ENCODE data around the gene C4orf36.
A peak's percentile ranks its signal among the peaks of the same experiment; 100 is the strongest.

Gene C4orf36

GRCh38 chr4:86891762-86892635 lies at the start of gene C4orf36:
C4orf36 (minus strand) TSS chr4:86892422; CDS start chr4:86891520, 902 bp downstream.
- Mint-ChIP-seq H3K4me1 (peaks cover 10% of the 10 kb centered on the region), H3K27ac (peak within 1 kb of the TSS; percentile 46), H3K4me3 (peak within 1 kb of the TSS; percentile 79), H3K9me3 (no peaks in the 10 kb centered on the region), H3K36me3 (ENCODE audit: low read depth) (no peaks in the 10 kb centered on the region), H3K27me3 (peaks cover 30% of the 10 kb centered on the region)
- peak; percentile 71 for ATAC-seq
- DNase-seq = peak; percentile 39

- H3K36me3 Mint-ChIP-seq (ENCODE audit: low read depth) = no peaks in the 10 kb centered on the region
- H3K4me3 Mint-ChIP-seq = no peak overlapping the region
- ATAC-seq = no peak
- H3K27me3 Mint-ChIP-seq = no peaks in the 10 kb centered on the region
- H3K4me1 Mint-ChIP-seq = peaks cover 79% of the 10 kb centered on the region
- no peak for DNase-seq
- H3K9me3 Mint-ChIP-seq = no peaks in the 10 kb centered on the region
- peak overlapping the region; percentile 88 for H3K27ac Mint-ChIP-seq
Observed at GRCh38 chr4:86940920-86941460, 48.8 kb upstream of the C4orf36 start.

DNA sequence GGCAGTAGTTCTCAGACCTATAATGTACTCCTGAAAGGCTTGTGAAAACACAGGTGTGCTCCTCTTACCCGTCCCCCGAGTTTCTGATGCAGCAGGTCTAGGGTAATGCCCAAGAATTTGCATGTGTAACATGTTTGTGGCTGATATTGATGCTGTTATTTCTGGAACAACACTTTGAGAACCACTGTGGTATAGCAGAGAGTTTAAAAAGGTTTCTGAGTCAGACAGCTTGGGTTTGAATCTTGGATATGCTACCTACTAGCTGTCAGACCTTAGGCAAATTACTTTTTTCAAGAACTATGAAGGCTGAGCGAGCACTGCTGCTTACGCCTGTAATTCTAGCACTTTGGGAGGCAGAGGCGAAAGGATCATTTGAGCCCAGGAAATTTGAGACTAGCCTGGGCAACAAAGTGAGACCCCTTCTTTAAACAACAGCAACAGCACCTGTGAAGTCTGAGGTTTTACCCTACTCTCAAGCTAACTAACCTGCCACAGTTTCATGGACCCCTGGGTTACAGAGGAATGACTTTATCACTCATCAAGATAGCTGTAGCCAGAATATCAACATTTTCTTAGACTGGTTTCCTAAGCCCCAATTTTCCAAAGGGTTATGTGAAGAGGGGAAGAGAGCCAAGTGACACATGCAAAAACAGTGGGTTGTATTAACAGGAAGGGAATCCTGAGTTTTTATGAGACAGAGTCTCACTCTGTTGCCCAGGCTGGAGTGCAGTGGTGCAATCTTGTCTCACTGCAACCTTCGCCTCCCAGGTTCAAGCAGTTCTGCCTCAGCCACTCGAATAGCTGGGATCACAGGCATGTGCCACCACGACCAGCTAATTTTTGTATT lies 47.7 kb upstream of the C4orf36 start:
- Mint-ChIP-seq H3K9me3 (no peaks in the 10 kb centered on the region), H3K4me3 (peak overlapping the region; percentile 53), H3K27ac (peak overlapping the region; percentile 88), H3K4me1 (peaks cover 78% of the 10 kb centered on the region), H3K27me3 (no peaks in the 10 kb centered on the region), H3K36me3 (ENCODE audit: low read depth) (no peaks in the 10 kb centered on the region)
- DNase-seq (no peak), ATAC-seq (peak; percentile 25)

DNA sequence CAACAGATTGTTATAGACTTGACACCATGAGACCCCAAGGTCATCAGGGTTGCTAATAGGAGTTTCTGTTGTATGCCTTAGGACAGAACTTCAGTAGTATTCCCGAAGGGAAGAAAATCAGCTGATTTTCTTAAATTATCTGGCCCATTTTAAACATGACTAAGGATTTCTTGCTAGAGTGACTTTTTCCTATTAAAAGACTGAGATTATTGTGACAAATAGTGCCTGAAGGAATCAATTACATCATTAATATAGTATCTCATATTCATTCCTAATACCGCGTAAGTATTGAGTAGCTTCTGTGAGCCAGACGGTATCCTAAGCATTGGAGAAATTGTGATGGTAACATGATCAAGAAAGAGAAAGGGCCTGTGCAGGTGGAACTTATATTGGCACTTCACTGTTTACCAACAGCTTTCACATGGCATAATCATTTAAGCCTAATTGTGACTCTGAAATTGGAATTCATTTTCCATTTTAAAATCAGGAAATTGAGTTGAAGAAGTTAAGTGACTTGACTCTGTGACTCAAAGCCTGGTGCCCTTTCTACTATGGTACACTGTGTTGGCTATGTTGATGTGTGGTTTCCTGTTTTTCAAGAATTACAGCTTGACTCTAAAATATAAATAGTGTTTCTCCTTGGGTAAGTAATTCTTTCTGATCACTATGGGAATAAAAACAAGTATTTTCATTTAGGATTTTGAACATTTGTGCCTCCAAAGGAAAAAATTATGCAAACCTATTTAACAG lies 46.7 kb upstream of the C4orf36 start:
- ATAC-seq = no peak
- peak overlapping the region; percentile 53 for H3K4me3 Mint-ChIP-seq
- H3K27me3 Mint-ChIP-seq = no peaks in the 10 kb centered on the region
- H3K27ac Mint-ChIP-seq = peak overlapping the region; percentile 88
- DNase-seq = no peak
- peaks cover 72% of the 10 kb centered on the region for H3K4me1 Mint-ChIP-seq
- no peaks in the 10 kb centered on the region for H3K9me3 Mint-ChIP-seq
- H3K36me3 Mint-ChIP-seq (ENCODE audit: low read depth) = no peaks in the 10 kb centered on the region

- Mint-ChIP-seq H3K4me3 (peak overlapping the region; percentile 84), H3K9me3 (no peaks in the 10 kb centered on the region)
Observed at GRCh38 chr4:86935853-86936733, 43.9 kb upstream of the C4orf36 start.

DNA sequence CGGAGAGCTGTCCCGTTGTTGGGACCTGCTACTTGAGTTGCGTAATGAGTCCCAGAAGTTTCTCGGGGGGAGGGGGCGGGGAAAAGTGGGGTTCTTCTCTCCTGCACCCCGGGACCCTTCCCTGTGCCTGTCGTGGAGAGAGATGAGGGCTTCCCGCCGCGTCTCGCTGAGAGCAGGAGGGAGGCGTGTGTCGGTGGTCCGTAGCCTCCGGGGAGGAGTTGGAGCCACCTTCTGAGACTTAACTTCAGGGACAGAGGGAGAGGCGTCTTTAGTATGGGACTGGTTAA lies 43.3 kb upstream of the C4orf36 start:
- Mint-ChIP-seq H3K27ac (peak overlapping the region; percentile 90), H3K27me3 (no peaks in the 10 kb centered on the region), H3K9me3 (no peaks in the 10 kb centered on the region), H3K36me3 (ENCODE audit: low read depth) (no peaks in the 10 kb centered on the region), H3K4me1 (peaks cover 60% of the 10 kb centered on the region), H3K4me3 (peak overlapping the region; percentile 84)
- ATAC-seq (no peak), DNase-seq (no peak)

More at GRCh38 chr4:86935853-86936733, 43.9 kb upstream of the C4orf36 start:
- H3K27me3 Mint-ChIP-seq = no peaks in the 10 kb centered on the region
- peak overlapping the region; percentile 90 for H3K27ac Mint-ChIP-seq
- peaks cover 65% of the 10 kb centered on the region for H3K4me1 Mint-ChIP-seq
- ATAC-seq (peak; percentile 73), DNase-seq (peak; percentile 73)
- no peaks in the 10 kb centered on the region for H3K36me3 Mint-ChIP-seq (ENCODE audit: low read depth)

DNA sequence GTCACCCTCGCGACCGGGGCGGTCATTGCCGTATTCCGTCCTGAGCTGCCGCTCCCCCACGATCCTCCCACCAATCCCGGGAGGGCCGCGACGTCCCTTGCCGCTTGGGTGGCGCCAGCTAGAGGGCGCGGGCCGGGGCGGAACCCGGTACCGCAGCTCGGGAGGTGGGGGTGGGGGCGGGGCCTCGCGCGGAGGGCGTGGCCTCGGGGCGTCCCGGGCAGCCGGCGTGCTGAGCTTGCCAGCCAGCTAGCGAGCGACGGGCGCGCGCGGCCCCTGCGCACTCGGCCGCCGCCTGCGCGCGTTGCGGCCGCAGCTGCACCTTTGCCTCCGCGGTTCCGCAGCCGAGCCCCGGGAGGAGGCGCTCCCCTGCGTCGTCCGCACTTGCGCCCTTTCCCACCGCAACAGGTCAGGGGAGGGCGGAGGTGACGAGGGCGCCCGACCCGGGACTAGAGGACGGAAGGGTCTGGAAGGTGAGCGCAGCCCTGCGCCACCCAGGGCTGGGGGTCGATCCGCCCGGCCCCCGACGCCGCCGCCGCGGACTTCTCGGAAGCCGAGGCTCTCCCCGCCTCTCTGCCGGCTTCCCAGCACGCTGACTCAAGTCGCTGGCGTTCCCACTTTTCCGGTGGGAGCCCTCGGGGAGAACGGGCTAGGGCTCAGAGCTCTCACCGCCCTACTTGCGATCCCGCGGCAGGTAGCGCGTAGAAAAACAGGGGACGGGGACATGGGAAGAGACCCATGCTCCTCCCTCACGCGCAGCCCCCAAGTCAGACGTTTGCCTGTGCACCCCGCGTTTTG lies 42.7 kb upstream of the C4orf36 start, which contains the start of gene AFF1:
TSS of gene AFF1 (plus strand) at position 241 of the 795 bp plus-strand sequence. CDS start 13,523 bp downstream, outside the sequence.
- ATAC-seq = peak; percentile 77
- H3K4me1 Mint-ChIP-seq = peaks cover 55% of the 10 kb centered on the region
- no peaks in the 10 kb centered on the region for H3K27me3 Mint-ChIP-seq
- peak; percentile 90 for DNase-seq
- H3K4me3 Mint-ChIP-seq = peak within 1 kb of the TSS; percentile 87
- H3K9me3 Mint-ChIP-seq = no peaks in the 10 kb centered on the region
- peaks cover 1% of the 10 kb centered on the region for H3K36me3 Mint-ChIP-seq (ENCODE audit: low read depth)
- peak within 1 kb of the TSS; percentile 91 for H3K27ac Mint-ChIP-seq

- peak overlapping the region; percentile 87 for H3K4me3 Mint-ChIP-seq
- no peak for ATAC-seq
- no peak for DNase-seq
- H3K4me1 Mint-ChIP-seq = peaks cover 51% of the 10 kb centered on the region
- H3K27me3 Mint-ChIP-seq = no peaks in the 10 kb centered on the region
- peaks cover 2% of the 10 kb centered on the region for H3K36me3 Mint-ChIP-seq (ENCODE audit: low read depth)
- peak overlapping the region; percentile 91 for H3K27ac Mint-ChIP-seq
- H3K9me3 Mint-ChIP-seq = no peaks in the 10 kb centered on the region
Observed at GRCh38 chr4:86934147-86934770, 42.0 kb upstream of the C4orf36 start.

- peaks cover 28% of the 10 kb centered on the region for H3K4me1 Mint-ChIP-seq
- peak overlapping the region; percentile 74 for H3K27ac Mint-ChIP-seq
- peak overlapping the region; percentile 3 for H3K4me3 Mint-ChIP-seq
- DNase-seq = no peak
- H3K9me3 Mint-ChIP-seq = no peaks in the 10 kb centered on the region
- peak; percentile 8 for ATAC-seq
- H3K36me3 Mint-ChIP-seq (ENCODE audit: low read depth) = peaks cover 2% of the 10 kb centered on the region
- H3K27me3 Mint-ChIP-seq = no peaks in the 10 kb centered on the region
Observed at GRCh38 chr4:86928400-86929255, 36.4 kb upstream of the C4orf36 start.

DNA sequence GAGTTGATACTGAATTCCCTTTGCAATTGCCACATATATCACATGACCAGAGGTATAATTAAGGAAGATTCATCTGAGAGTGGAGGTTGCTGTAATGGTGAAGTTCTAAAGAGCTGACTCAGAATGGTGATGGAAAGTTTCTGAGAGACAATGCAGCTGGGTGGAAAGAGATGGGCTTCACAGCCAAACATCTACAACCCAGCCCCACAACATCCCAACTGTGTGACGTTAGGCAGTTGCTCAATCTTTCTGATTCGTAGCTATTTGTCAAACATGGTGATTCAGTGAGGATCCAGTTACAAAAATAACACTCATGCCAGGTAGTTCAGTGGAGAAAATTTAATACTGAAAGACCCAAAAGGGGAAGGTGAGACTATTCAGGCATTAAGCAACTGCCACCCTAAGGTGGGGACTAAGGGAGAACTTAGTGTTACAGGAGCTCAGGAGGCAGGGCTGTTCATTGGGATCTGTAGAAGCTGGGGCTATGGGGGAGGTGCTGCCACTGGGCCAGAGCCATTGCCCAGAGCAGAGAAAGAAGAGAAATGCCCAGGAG lies 35.7 kb upstream of the C4orf36 start:
- DNase-seq (no peak), ATAC-seq (peak; percentile 87)
- H3K27ac Mint-ChIP-seq = peak overlapping the region; percentile 74
- peak overlapping the region; percentile 3 for H3K4me3 Mint-ChIP-seq
- H3K36me3 Mint-ChIP-seq (ENCODE audit: low read depth) = peaks cover 2% of the 10 kb centered on the region
- H3K9me3 Mint-ChIP-seq = no peaks in the 10 kb centered on the region
- H3K4me1 Mint-ChIP-seq = peaks cover 26% of the 10 kb centered on the region
- no peaks in the 10 kb centered on the region for H3K27me3 Mint-ChIP-seq

DNA sequence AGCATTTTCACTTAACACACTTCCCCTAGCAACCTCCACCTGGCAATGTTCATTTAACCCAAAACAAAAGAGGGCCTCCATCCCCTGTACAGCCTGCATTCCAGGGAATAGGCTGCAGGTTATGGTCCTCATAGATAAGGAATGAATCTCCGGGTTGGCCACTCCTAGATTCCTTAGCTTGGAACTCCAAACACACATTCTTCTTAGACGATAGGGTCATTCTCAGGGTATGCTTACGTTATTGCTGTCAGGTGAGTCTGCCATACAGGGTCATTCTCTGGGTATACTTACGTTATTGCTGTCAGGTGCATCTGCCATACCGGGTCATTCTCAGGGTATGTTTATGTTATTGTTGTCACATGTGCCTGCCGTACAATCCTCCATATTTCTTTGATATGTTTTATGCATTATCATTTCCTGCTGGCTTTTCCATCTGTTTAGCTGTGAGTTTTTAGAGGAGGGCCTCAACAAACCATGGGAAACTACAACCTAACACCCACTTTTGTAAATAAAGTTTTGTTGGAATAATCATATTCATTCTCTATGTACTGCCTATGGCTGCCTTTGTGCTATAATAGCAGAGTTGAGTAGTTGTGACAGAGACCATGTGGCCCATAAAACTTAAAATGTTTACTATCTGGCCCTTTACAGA lies 34.3 kb upstream of the C4orf36 start:
- Mint-ChIP-seq H3K4me1 (peaks cover 26% of the 10 kb centered on the region), H3K27ac (no peak overlapping the region), H3K27me3 (no peaks in the 10 kb centered on the region), H3K4me3 (no peak overlapping the region), H3K36me3 (ENCODE audit: low read depth) (peaks cover 2% of the 10 kb centered on the region), H3K9me3 (no peaks in the 10 kb centered on the region)
- ATAC-seq (no peak), DNase-seq (no peak)

All from activated naive CD8-positive, alpha-beta T cell treated with anti-CD3 and anti-CD28 coated beads, Interleukin-2, amount 50 U/mL, for 24 hours (primary cell).